Heart left ventricle (tissue), 16 donors: ENCODE data around the gene COQ6. TPM values are rescaled to one million over a fixed set of nuclear protein-coding genes. Genes with fewer than 3 reads are reported as not detected.
"Not testable (repeated sequence)": the region's sequence is repeated elsewhere in the genome, so short reads cannot be mapped to it uniquely, and the experiment has no call there.

Source experiments
- ATAC-seq, 4 donors: fragments of 200-7000 bp; cut with Tn5 transposase; one replicate each; pipeline ENCODE4 v1.9.1; 2020 to 2022; ENCODE audit warnings: moderate library complexity in 4 of 4, mild to moderate bottlenecking in 3 of 4, moderate number of reproducible peaks in 1 of 4
- DNase-seq, 5 donors: peaks; one replicate each; pipeline ENCODE4 v3.0.0-alpha.2; 2020
- H3K27ac ChIP-seq, 12 donors: fragments of 200-600 bp; sonication (generic) in 4 of 12; one replicate each; pipeline versions ENCODE4 v1.5.0 to v1.8.0; 2016 to 2022; ENCODE audit warnings: mild to moderate bottlenecking in 2 of 12
- H3K27me3 ChIP-seq, 9 donors: fragments of 200-600 bp; sonication (generic) in 2 of 9; one replicate each; pipeline versions ENCODE4 v1.5.1 to v1.8.0; 2016 to 2022; ENCODE audit warnings: mild to moderate bottlenecking in 3 of 9
- H3K36me3 ChIP-seq, 9 donors: fragments of 200-600 bp; sonication (generic) in 2 of 9; one replicate each; pipeline versions ENCODE4 v1.5.0 to v1.8.0; 2018 to 2022; ENCODE audit warnings: mild to moderate bottlenecking in 2 of 9
- H3K4me1 ChIP-seq, 12 donors: fragments of 200-600 bp; sonication (generic) in 4 of 12; one replicate each; pipeline versions ENCODE4 v1.5.0 to v1.8.0; 2016 to 2022; ENCODE audit warnings: mild to moderate bottlenecking in 3 of 12
- H3K4me3 ChIP-seq, 12 donors: fragments of 200-600 bp; sonication (generic) in 4 of 12; one replicate each; pipeline versions ENCODE4 v1.5.0 to v1.8.0; 2017 to 2022; ENCODE audit warnings: mild to moderate bottlenecking in 9 of 12, moderate library complexity in 4 of 12
- H3K9me3 ChIP-seq, 12 donors: fragments of 200-600 bp; sonication (generic) in 4 of 12; one replicate each; pipeline versions ENCODE4 v1.5.0 to v1.8.0; 2016 to 2022; ENCODE audit warnings: mild to moderate bottlenecking in 1 of 12
- POLR2A ChIP-seq, 2 donors: fragments of 450-650 bp; IDR thresholded peaks; one replicate each; pipeline ENCODE4 v1.6.1; 2017; ENCODE audit warnings: antibody characterized with exemption in 2 of 2, mild to moderate bottlenecking in 2 of 2, moderate library complexity in 2 of 2
- WGBS, 4 donors: extraction: QIAGEN DNeasy Blood & Tissue Kit in 2 of 4; methylation state at CpG; one replicate each; pipeline versions ENCODE4 v1.1.5 to v1.1.7; 2013 to 2018; 5-methylcytosine and 5-hydroxymethylcytosine counted together
- intact Hi-C, 10 donors: fragments of 100-400 bp; cut with DNase I; formaldehyde crosslinking; loops; one replicate each; pipeline versions ENCODE4 v1.11.1 to v1.14.2; 2022
- polyA plus RNA-seq, 2 donors: library from polyadenylated mRNA; stranded (reverse); fragments of 200-250 nt; gene quantifications; one replicate each; pipeline ENCODE4 v1.2.3, GENCODE V29; 2013
- total RNA-seq, 9 donors: library from RNA; depleted of rRNA in 2 of 9; stranded (reverse); fragments of >200 nt in 2 of 9; fragmentation: NEBNext Ultra II Directional in 3 of 9; extraction: Animal tissue kit (Norgen Biotek cat#: 25700) in 3 of 9; gene quantifications; one replicate each; pipeline versions ENCODE4 v1.1.0 to v1.2.4, GENCODE V29; 2016 to 2023
- TF ChIP-seq, protein P1 (sequence below), 12 donors: fragments of 200-600 bp; sonication (generic) in 4 of 12; IDR thresholded peaks; one replicate each; pipeline versions ENCODE4 v1.5.0 to v1.8.0; 2018 to 2022; ENCODE audit warnings: antibody characterized with exemption in 12 of 12, mild to moderate bottlenecking in 5 of 12
- donor health status: ischemic (EF 13 %, LVEDD 7.1; RV severe dilation, severe dysfunction).
- donor health status: healthy with polysubstance abuse.
- donor health status: DM: no; HTN: yes; CAD: no.
- donor health status: DM: no; HTN: no; CAD: no.
- donor health status: ischemic (EF 25% LVEDD 6.9; RV normal size, moderate dysfunction).
- donor health status: ischemic (EF 25% LVEDD 5.7; RV mildly dilated, moderate dysfunction).
- donor health status: healthy.
- donor health status: DM: yes; HTN: yes; CAD: no.
- donor health status: ischemic (EF 35%, LVEDD 5.7; RV mildly dilated, moderate dysfunction).
- donor health status: nonischemic (EF 11% LVEDD 7.7; RV severe dilation, severe dysfunction).
- donor health status: DM: yes; HTN: yes; CAD: no.
- donor health status: PGD.
- donor health status: ischemic (EF 29% LVEDD 5.4; RV normal size, mild dysfunction).
- donor health status: nonischemic (EF 23%, LVEDD 6.1; RV moderate dilation, normal function).

The COQ6 gene
- total and polyA plus RNA-seq, 11 donors, result 30.4 to 115 (median 41.1) TPM

GRCh38 chr14:73991092-73991491, 41.0 kb downstream of the COQ6 start:
- intact Hi-C loops, result no loop called here
- WGBS, 4 donors, result 70 to 89% (median 79%) methylated on average over 4 of the region's 4 CpGs
- H3K9me3 ChIP-seq, result no peaks in the 10 kb centered on the region
- no peak for TF ChIP-seq POLR2A (IDR thresholded peaks at IDR 0.05)
- H3K27me3 ChIP-seq, result no peaks in the 10 kb centered on the region
- no peak overlapping the region for H3K27ac ChIP-seq
- H3K4me3 ChIP-seq, result no peak overlapping the region
- H3K36me3 ChIP-seq, result peaks cover 0 to 39% (median 20%) of the 10 kb centered on the region in 9 donors
- no peak for ATAC-seq
- no peak for DNase-seq
- no peaks in the 10 kb centered on the region for H3K4me1 ChIP-seq

DNA sequence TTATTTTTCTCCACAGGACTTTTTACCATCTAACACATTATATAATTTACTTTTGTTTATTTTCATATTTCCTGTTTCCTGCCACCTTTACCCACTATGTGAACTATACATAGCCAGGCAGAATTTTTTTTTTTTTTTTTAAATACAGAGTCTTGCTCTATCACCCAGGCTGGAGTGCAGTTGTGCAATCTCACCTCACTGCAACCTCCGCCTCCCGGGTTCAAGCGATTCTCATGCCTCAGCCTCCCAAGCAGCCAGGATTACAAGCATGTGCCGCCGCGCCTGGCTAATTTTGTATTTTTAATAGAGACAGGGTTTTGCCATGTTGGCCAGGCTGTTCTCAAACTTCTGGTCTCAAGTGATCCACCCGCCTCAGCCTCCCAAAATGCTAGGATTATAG, 44.8 kb downstream of the COQ6 start:
- intact Hi-C loops, H3K27ac ChIP-seq, H3K27me3 ChIP-seq, H3K4me3 ChIP-seq, DNase-seq, H3K9me3 ChIP-seq, ATAC-seq, H3K4me1 ChIP-seq: not testable (repeated sequence)
- WGBS, 4 donors, result 95 to 99% (median 97%) methylated on average over 7 of the region's 7 CpGs
- H3K36me3 ChIP-seq, result peaks cover 0 to 32% (median 5%) of the 10 kb centered on the region in 9 donors

DNA sequence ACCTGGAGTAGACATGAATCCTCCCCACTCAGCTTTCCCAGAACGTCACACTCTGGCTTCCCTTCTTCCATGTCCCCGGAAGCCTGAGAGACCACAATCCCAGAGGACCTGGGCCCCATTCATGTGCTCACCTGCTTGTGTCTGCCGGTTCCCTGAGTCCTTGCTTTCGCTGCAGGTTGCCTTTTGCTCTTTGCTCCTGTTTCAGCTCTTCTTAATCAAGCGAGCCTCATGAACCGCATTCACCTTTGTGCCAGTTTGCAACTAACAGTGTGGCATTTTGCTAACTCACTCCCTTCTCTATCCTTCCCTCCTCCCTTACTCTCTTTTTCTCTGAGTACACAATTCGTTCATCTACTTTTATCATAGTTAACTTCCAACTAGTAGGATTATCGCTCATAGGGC, 45.9 kb downstream of the COQ6 start:
- no peaks in the 10 kb centered on the region for H3K27me3 ChIP-seq
- H3K9me3 ChIP-seq, result no peaks in the 10 kb centered on the region
- DNase-seq (no peak), ATAC-seq (no peak)
- H3K4me3 ChIP-seq, result no peak overlapping the region
- peaks cover 0 to 37% (median 5%) of the 10 kb centered on the region in 9 donors for H3K36me3 ChIP-seq
- no peaks in the 10 kb centered on the region for H3K4me1 ChIP-seq
- TF ChIP-seq POLR2A (IDR thresholded peaks at IDR 0.05), result no peak
- TF ChIP-seq, protein P1, sequence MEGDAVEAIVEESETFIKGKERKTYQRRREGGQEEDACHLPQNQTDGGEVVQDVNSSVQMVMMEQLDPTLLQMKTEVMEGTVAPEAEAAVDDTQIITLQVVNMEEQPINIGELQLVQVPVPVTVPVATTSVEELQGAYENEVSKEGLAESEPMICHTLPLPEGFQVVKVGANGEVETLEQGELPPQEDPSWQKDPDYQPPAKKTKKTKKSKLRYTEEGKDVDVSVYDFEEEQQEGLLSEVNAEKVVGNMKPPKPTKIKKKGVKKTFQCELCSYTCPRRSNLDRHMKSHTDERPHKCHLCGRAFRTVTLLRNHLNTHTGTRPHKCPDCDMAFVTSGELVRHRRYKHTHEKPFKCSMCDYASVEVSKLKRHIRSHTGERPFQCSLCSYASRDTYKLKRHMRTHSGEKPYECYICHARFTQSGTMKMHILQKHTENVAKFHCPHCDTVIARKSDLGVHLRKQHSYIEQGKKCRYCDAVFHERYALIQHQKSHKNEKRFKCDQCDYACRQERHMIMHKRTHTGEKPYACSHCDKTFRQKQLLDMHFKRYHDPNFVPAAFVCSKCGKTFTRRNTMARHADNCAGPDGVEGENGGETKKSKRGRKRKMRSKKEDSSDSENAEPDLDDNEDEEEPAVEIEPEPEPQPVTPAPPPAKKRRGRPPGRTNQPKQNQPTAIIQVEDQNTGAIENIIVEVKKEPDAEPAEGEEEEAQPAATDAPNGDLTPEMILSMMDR (IDR thresholded peaks at IDR 0.05), result no peak
- intact Hi-C loops, result no loop called here
- 94 to 98% (median 96%) methylated on average over 8 of the region's 8 CpGs for WGBS, 4 donors
- no peak overlapping the region for H3K27ac ChIP-seq

- Histone ChIP-seq H3K27me3 (no peaks in the 10 kb centered on the region), H3K36me3 (peaks cover 0 to 41% (median 5%) of the 10 kb centered on the region in 9 donors), H3K4me1 (no peaks in the 10 kb centered on the region), H3K4me3 (no peak overlapping the region), H3K9me3 (no peaks in the 10 kb centered on the region), H3K27ac (no peak overlapping the region)
- intact Hi-C loops, result no loop called here
- WGBS, 4 donors, result 37 to 69% (median 62%) methylated on average over 2 of the region's 2 CpGs
- DNase-seq (no peak), ATAC-seq (no peak)
- no peak for TF ChIP-seq POLR2A (IDR thresholded peaks at IDR 0.05)
- TF ChIP-seq, protein P1 (IDR thresholded peaks at IDR 0.05), result no peak
Measured at GRCh38 chr14:73996731-73997107, 46.6 kb downstream of the COQ6 start.

DNA sequence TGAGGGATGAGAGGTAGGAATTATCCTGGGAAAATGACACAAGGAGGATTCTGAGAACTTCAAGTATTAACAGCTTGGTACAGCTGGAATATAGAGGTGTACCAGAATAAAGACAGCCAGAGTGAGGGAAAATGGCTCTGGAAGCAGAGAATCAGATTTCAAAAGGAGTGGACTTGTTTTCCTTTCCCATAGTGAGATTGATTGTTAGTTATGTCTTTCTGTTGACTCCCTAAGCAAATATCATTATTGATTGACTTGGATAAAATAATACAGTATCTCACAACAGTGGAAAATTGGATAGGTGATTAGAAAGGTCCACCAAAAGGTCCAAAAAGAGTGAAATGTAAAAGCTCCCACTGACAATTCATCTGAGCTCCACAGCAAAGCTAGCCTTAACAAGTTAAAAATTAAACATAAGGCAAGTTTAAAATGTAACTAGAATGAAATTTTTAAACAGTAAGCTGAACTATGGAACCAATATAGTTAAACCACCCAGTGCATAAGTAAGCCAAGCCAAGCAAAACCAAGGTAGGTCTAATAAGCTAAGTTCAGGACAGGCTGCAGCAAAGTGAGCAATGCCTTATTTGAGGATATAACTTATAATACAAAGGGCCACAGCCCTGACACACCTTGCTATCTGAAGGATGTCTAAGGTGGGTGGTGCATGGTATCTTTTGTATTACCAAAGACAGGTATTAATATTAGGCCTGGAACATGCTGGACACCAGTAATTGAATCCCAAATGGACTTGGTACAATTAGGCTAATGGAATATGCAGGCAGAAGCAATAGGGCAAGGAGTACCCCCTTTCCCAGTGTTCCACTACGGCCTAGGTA, 47.2 kb downstream of the COQ6 start:
- no peak overlapping the region for H3K4me3 ChIP-seq
- intact Hi-C loops, result no loop called here
- WGBS, 4 donors, result 91 to 100% (median 98%) methylated on average over 1 of the region's 1 CpG
- no peak overlapping the region for H3K27ac ChIP-seq
- ATAC-seq, result no peak
- H3K27me3 ChIP-seq, result no peaks in the 10 kb centered on the region
- H3K4me1 ChIP-seq, result no peaks in the 10 kb centered on the region
- no peak for DNase-seq
- TF ChIP-seq POLR2A (IDR thresholded peaks at IDR 0.05), result no peak
- peaks cover 0 to 47% (median 5%) of the 10 kb centered on the region in 9 donors for H3K36me3 ChIP-seq
- H3K9me3 ChIP-seq, result no peaks in the 10 kb centered on the region
